ENCODE results near the gene FZD7. TPM values are rescaled to one million over a fixed set of nuclear protein-coding genes. Genes with fewer than 3 reads are reported as not detected.
A peak's percentile ranks its signal among the peaks of the same experiment; 100 is the strongest.

Gene FZD7
- total and polyA plus RNA-seq, 2 of the 8 experiments (the other 6 are each of a cell fraction or from before 2014, with no cell fraction given): 176 to 246 TPM

DNA sequence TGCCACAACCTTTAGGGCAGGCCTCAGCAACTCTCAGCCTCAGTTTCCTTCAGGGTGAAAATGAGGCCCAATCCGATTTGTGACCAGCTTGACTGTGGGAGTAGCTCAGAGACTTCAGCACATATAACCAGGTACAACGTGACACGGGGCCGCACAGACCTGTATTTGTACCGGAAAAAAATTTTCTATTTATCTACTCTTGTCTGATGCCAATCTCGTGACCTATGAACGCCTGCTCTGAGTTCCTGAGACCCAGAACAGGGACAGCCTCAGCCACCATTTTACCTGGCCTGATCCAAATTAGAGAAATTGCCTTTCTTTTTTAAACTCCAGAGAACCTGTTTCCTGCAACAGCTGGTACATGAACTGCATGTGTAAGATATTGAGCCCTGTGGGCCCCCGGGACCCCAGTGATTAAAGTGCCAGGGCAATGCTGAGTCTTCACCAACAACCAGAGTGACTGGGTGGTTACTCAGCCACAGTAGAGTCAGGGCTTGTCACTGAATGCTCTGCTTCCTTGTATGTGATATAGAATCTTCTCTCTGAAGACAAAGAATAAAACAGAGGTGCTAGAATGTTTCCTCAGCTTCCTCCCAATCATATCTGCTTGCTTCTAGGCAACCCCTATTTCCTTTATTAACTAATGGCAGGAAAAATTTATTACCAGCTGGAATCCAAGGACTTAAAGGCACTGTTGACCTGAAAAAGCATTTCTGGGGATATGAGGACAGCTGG lies 47.8 kb upstream of the FZD7 start:
- CTCF ChIA-PET (ENCODE audit: partially characterized antibody): interaction anchor here (0.8 to 1.5 kb wide), 7 partner anchors 8 to 125 kb away, joined by 3 to 7 read pairs (median 3); no protein-coding TSS in a partner anchor
- peak overlapping the region; percentile 71; the same call in 1 of the 2 replicates for H2BK12ac ChIP-seq (ENCODE audit: low read depth, low read length)
- no peak overlapping the region for H3K9ac ChIP-seq (replicated peaks in 1 of 4; ENCODE audit: extremely low read depth in 1 of 4, low read depth in 3 of 4, low read length in 3 of 4)
- H3K27ac ChIP-seq (ENCODE audit: low read depth, low read length): no peak overlapping the region
- H2AFZ ChIP-seq (ENCODE audit: low read length): no peak overlapping the region
- H2AK5ac ChIP-seq (ENCODE audit: low read depth, low read length): no peak overlapping the region
- H4K20me1 ChIP-seq (replicated peaks in 1 of 2; ENCODE audit: control insufficient read depth in 1 of 2, insufficient read depth in 2 of 2, low read length in 2 of 2): no peaks in the 10 kb centered on the region
- no peak overlapping the region for H3K4ac ChIP-seq (replicated peaks; ENCODE audit: insufficient read length, low read depth, low read length)
- no peaks in the 10 kb centered on the region for H3K9me3 ChIP-seq (ENCODE audit: insufficient read depth in 2 of 2, low read depth in 1 of 2, low read length in 1 of 2)
- 0 out of 2 replicates have a peak overlapping the region, but pooled peaks have one; percentile 8 for H2BK15ac ChIP-seq (ENCODE audit: low read length)
- H3K79me1 ChIP-seq (ENCODE audit: low read depth, low read length): peaks cover 4% of the 10 kb centered on the region; the same call in 1 of the 2 replicates
- H4K5ac ChIP-seq (ENCODE audit: insufficient read length, low read depth, low read length): no peak overlapping the region
- H3K18ac ChIP-seq (ENCODE audit: extremely low read depth, low read length): no peak overlapping the region
- no peak overlapping the region for H2BK20ac ChIP-seq (ENCODE audit: low read length)
- FAIRE-seq: no peak
- WGBS, 2 experiments (ENCODE audit: extremely low coverage in 1 of 2, insufficient coverage in 1 of 2, insufficient read length in 1 of 2, insufficient replicate concordance in 2 of 2, low coverage in 1 of 2, low lambda C conversion rate in 2 of 2, missing lambda C conversion rate in 1 of 2): 91% methylated on average over 8 of the region's 8 CpGs; no CpG with 5 or more reads in 1 of the 2 experiments
- H3K14ac ChIP-seq (ENCODE audit: insufficient read length): no peak overlapping the region
- H3K56ac ChIP-seq (replicated peaks; ENCODE audit: insufficient read length, low read depth, low read length): no peak overlapping the region
- H3K4me3 ChIP-seq (ENCODE audit: extremely low read depth in 1 of 4, insufficient read depth in 2 of 4, low read depth in 3 of 4, low read length in 4 of 4): no peak overlapping the region
- no peaks in the 10 kb centered on the region for H3K79me2 ChIP-seq (ENCODE audit: control insufficient read depth in 1 of 2, insufficient read depth in 2 of 2, low read length in 2 of 2)
- no peak overlapping the region for H4K8ac ChIP-seq (ENCODE audit: extremely low read depth, insufficient read depth, low read length)
- no peak overlapping the region for H2BK120ac ChIP-seq (replicated peaks; ENCODE audit: low read depth, low read length)
- no peak overlapping the region for H3K4me2 ChIP-seq (ENCODE audit: insufficient read depth in 1 of 2, low read depth in 2 of 2, low read length in 2 of 2)
- peaks cover 0 to 18% (median 0%) of the 10 kb centered on the region in 4 experiments; a peak in 2 of 8 replicates for H3K36me3 ChIP-seq (ENCODE audit: control insufficient read depth in 2 of 4, insufficient read depth in 4 of 4, low read length in 3 of 4)
- no peaks in the 10 kb centered on the region; the same call in 1 of the 2 replicates for H3K23me2 ChIP-seq (ENCODE audit: low read depth, low read length)
- peaks cover 2 to 8% (median 4%) of the 10 kb centered on the region in 4 experiments; a peak in 3 of 7 replicates for H3K4me1 ChIP-seq (replicated peaks in 1 of 4; ENCODE audit: control insufficient read depth in 3 of 4, insufficient read depth in 4 of 4, low read length in 3 of 4)
- H2BK5ac ChIP-seq (ENCODE audit: low read depth, low read length): no peak overlapping the region
- no peak for DNase-seq (ENCODE audit: low read depth in 1 of 2, low spot score in 2 of 2)
- POLR2A ChIA-PET (ENCODE audit: partially characterized antibody): interaction anchor here (0.6 to 6.0 kb wide), 3 partner anchors 14 to 595 kb away, joined by 3 to 46 read pairs (median 3); no protein-coding TSS in a partner anchor
- H4K91ac ChIP-seq (replicated peaks; ENCODE audit: insufficient read length, low read length): peak overlapping the region; percentile 48
- no peak overlapping the region for H3K23ac ChIP-seq (ENCODE audit: insufficient read length)
- H3K27me3 ChIP-seq (replicated peaks in 1 of 4; ENCODE audit: control insufficient read depth in 3 of 4, extremely low read depth in 1 of 4, insufficient read depth in 3 of 4, low read length in 3 of 4): no peaks in the 10 kb centered on the region
- TF ChIP-seq CBX5 (IDR thresholded peaks at IDR 0.05; ENCODE audit: low read depth, low read length) (no peak), NRF1 (IDR thresholded peaks at IDR 0.05; ENCODE audit: low read depth, low read length) (no peak), BACH1 (IDR thresholded peaks at IDR 0.05; ENCODE audit: low read length) (no peak), CBX8 (IDR thresholded peaks at IDR 0.05; ENCODE audit: borderline replicate concordance, low read depth, low read length) (no peak), TEAD4 (IDR thresholded peaks at IDR 0.05; ENCODE audit: low read depth, low read length) (no peak), MAX (IDR thresholded peaks at IDR 0.05) (no peak), TAF1 (IDR thresholded peaks at IDR 0.05; ENCODE audit: low read depth, low read length) (no peak), CHD2 (IDR thresholded peaks at IDR 0.05; ENCODE audit: low read length) (no peak), CREB1 (IDR thresholded peaks at IDR 0.05) (no peak), RNF2 (IDR thresholded peaks at IDR 0.05; ENCODE audit: borderline replicate concordance, low read depth, low read length, missing control alignments, poor library complexity, severe bottlenecking) (no peak), GABPA (IDR thresholded peaks at IDR 0.05; ENCODE audit: borderline replicate concordance, insufficient read depth, low read length) (no peak), KDM5A (IDR thresholded peaks at IDR 0.05; ENCODE audit: low read length) (no peak), ZNF274 (IDR thresholded peaks at IDR 0.05; ENCODE audit: borderline replicate concordance, extremely low read depth, low read length) (no peak)

All from H1 (cell line).